Measurements from ENCODE around the gene RRP1.

DNA sequence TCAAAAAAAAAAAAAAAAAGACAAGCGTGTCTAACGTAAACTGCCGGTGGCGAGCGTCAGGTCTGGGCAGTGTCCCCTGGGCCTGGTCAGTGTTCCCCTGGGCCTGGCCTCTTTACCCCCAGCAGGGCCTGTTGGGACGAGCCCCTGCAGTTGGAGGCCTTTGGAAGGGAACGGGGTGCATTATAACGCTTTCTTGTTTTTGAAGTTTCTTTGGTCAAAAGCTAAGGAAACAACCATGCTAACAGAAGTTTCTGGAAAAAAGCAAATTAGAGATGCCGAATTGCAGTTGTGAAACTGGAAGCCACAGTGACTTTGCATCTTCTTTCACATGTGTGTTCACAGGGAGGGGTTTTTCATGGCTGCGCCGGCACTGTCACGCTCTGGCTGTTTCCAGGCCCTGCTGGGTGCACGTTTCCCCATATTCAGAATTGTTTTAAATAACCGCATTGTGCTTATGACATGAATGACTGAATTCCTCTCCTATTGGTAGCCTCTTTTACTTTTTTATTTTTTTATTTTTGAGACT lies 16.0 kb downstream of the RRP1 start:
- no peak for TF ChIP-seq EZH2phosphoT487 (IDR thresholded peaks at IDR 0.05; ENCODE audit: borderline replicate concordance, low read length)
- TF ChIP-seq, protein P1, sequence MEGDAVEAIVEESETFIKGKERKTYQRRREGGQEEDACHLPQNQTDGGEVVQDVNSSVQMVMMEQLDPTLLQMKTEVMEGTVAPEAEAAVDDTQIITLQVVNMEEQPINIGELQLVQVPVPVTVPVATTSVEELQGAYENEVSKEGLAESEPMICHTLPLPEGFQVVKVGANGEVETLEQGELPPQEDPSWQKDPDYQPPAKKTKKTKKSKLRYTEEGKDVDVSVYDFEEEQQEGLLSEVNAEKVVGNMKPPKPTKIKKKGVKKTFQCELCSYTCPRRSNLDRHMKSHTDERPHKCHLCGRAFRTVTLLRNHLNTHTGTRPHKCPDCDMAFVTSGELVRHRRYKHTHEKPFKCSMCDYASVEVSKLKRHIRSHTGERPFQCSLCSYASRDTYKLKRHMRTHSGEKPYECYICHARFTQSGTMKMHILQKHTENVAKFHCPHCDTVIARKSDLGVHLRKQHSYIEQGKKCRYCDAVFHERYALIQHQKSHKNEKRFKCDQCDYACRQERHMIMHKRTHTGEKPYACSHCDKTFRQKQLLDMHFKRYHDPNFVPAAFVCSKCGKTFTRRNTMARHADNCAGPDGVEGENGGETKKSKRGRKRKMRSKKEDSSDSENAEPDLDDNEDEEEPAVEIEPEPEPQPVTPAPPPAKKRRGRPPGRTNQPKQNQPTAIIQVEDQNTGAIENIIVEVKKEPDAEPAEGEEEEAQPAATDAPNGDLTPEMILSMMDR (conservative IDR thresholded peaks at IDR 0.05; ENCODE audit: low read depth, low read length): no peak
